Bladder microvascular endothelial cell (primary cell): ENCODE results near the gene STK10. TPM values are rescaled to one million over a fixed set of nuclear protein-coding genes. Genes with fewer than 3 reads are reported as not detected.

Experiments used
- total RNA-seq: library from RNA; depleted of rRNA; stranded (reverse); fragments of >200 nt; gene quantifications from 2 replicates; pipeline ENCODE4 v1.2.3, GENCODE V29; 2014

STK10 gene
- total RNA-seq: 51.8 and 70.0 TPM in 2 replicates

GRCh38 chr5:172188033-172188892, at the start of gene STK10:
STK10 (minus strand) TSS chr5:172188224; CDS start chr5:172188042, 182 bp downstream.

GRCh38 chr5:172193872-172194271, 5.8 kb upstream of the STK10 start, which contains the start of gene EFCAB9:
EFCAB9 (plus strand) TSS chr5:172194172; CDS start chr5:172194173, 1 bp downstream.

GRCh38 chr5:172006321-172007174, 181.5 kb downstream of the STK10 start, which contains the start of gene FBXW11:
FBXW11 (minus strand) TSS chr5:172006638; CDS start chr5:172006502, 136 bp downstream.

Other genes starting within 250 kb of the STK10 start
- gene FBXW11, start 181.6 kb downstream of the STK10 start, total RNA-seq: 38.5 and 89.6 TPM in 2 replicates
- gene EFCAB9, start 5.9 kb upstream of the STK10 start, total RNA-seq: not detected in 2 replicates
- 14.7 and 22.8 TPM in 2 replicates for gene UBTD2, start 95.5 kb upstream of the STK10 start, total RNA-seq